Fibroblast of skin of right quadriceps (primary cell): ENCODE results near the gene RNF145.
A peak's percentile ranks its signal among the peaks of the same experiment; 100 is the strongest.
"Not testable (repeated sequence)": the region's sequence is repeated elsewhere in the genome, so short reads cannot be mapped to it uniquely, and the experiment has no call there.

ENCODE experiments used
- DNase-seq: peaks from one replicate; pipeline ENCODE4 v3.0.0-alpha.2; 2013

The RNF145 gene, protein sequence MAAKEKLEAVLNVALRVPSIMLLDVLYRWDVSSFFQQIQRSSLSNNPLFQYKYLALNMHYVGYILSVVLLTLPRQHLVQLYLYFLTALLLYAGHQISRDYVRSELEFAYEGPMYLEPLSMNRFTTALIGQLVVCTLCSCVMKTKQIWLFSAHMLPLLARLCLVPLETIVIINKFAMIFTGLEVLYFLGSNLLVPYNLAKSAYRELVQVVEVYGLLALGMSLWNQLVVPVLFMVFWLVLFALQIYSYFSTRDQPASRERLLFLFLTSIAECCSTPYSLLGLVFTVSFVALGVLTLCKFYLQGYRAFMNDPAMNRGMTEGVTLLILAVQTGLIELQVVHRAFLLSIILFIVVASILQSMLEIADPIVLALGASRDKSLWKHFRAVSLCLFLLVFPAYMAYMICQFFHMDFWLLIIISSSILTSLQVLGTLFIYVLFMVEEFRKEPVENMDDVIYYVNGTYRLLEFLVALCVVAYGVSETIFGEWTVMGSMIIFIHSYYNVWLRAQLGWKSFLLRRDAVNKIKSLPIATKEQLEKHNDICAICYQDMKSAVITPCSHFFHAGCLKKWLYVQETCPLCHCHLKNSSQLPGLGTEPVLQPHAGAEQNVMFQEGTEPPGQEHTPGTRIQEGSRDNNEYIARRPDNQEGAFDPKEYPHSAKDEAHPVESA

DNA sequence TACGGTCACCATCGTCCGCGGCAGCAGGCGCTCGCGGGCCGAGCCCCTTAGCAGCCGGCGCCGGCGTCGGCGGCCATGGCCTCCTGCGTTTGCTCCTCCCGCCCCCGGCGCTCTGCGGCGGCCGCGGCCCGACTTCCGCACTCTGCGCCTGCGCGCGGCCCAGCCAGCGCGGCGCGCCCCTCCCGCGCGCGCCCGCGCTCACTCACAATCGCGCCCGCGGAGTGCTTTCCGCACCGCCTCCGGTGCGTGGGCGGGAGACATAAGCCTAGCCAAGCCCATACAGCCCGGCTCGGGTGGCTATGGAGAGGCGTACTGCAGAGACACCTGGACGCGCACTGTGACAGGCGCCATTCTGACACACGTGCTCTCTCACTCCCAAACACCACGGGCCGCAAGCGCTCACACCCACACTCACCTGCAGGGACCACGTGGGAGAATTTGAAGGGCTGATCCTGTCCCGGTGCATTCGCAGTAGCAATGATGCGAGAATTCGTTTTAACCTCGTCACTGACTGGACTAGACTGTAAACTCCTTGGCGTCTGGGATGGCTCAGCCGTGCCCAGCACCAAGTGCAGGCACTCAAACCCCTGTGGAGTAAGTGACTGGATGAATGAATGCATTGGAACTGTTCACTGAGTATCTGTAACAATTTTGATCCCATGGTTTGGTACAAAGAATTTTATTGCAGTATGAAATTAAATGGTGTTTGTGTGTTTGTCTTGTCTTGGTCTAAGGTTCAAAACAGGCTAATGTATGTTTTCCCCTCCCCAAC lies at the start of gene RNF145:
Gene RNF145, minus strand, starts transcription at position 116 of the 772 bp plus-strand sequence. CDS start 5,936 bp downstream, outside the sequence.
- DNase-seq: peak; percentile 82

DNA sequence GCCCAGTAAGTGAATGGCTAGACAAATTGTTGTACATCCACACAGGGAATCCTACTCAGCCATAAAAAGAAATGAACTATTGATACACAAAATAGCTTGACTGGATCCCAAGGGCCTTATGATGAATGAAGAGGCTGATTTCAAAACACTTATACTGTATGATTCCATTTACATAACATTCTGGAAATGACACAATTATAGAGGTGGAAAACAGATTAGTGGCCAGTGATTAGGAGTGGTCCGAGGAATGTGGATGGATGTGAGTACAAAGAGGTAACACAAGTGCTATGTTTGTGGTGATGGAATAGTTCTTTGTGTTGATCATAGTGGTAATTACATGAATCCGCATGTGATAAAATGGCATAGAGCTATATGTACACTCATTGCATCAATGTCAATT lies 49.0 kb upstream of the RNF145 start:
- DNase-seq: no peak

DNA sequence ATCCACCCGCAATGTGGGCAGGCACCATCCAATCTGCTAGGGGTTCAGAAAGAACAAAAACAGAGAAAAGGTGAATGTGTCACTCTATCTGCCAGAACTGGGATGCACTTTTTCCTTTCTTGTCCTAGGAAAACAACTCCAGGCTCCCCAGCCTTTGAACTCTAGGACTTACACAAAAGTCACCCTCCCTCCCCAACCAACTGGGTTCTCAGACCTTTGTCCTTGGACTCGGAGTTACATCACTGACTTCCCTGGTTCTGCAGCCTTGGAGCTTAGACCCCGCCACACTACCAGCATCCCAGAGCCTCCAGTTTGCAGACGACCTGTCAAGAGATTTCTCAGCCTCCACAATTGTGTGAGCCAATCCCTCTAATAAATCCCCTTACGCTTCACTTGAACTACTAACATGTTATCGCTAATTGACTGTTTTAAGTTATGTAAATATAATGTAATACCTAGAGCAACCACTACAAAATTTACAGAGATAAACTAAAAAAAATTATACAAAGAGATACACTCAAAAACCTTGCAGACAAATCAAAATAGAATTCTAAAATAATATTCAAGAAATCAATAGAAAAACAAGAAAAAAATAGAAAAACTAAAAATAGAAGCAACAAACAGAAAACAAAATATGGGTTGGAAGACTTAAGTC lies 48.4 kb upstream of the RNF145 start:
- DNase-seq: no peak

DNA sequence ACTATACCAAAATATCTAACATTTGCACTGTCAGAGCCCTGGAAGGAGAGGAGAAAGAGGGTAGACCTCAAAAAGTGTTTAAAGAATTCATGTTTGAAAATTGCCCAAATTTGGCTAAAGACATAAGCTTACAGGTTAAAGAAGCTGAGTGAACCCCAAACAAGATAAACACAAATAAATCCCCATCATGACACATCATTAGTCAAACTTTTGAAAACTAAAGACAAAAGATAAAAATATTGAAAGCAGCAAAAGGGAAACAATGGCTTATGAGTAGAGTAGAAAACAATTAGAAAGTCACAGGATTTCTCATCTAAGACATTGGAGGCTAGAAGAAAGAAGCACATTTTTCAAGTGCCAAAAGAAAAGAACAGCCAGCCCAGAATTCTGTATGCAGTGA lies 47.7 kb upstream of the RNF145 start:
- DNase-seq: no peak

DNA sequence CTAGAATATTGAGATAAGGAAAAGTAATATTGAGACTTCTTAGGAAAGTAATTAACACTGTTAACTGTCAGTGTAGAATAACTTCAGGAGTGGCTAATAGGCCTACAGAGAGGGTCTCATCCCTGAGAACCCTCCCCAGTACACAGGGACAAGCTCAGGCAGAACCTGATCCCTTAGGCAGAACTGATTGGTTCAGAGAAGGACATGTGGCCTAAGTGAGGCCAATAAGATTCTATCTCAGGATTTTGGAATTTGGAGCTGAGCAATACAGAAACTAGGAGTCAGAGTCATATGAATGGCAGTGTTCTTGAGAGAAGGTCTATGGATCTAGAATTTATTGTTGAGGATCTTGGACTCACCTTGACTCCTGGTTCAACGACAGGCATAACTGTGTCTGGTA lies 42.8 kb upstream of the RNF145 start:
- no peak for DNase-seq

DNA sequence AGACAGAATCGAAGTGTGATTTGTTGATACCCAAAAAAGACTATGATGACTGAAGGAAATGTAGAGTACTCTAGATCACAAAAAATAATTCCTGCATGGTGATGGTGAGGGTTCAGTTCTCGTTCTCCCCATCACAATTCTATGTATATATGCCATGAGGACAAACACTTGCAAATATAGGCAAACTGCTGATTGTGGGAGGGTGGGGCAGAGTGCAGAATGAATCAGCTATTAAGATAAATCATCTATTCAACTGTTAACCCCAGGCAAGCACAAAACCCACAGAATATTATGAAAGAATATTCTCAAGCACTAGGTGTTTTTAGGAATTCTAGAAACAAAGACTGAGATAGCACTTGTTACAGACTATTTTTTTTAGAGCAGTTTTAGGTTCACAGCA lies 39.8 kb upstream of the RNF145 start:
- DNase-seq: no peak

DNA sequence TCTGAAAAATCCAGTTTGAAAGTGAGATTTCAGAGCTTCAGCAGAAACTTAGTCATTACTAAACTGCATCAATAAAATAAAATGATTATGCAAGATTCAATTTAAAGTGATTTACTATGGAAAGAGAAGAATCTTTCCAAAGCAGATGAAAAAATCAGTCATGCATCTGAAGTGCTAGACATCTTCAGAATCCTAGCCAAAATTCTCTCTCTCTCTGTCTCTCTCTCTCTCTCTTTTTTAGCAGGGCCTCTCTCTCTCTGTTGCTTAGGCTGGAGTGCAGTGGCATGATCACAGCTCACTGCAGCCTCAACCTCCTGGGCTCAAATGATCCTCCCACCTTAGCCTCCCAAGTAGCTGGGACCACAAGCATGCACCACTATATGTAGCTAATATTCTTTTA lies 35.5 kb upstream of the RNF145 start:
- no peak for DNase-seq

DNA sequence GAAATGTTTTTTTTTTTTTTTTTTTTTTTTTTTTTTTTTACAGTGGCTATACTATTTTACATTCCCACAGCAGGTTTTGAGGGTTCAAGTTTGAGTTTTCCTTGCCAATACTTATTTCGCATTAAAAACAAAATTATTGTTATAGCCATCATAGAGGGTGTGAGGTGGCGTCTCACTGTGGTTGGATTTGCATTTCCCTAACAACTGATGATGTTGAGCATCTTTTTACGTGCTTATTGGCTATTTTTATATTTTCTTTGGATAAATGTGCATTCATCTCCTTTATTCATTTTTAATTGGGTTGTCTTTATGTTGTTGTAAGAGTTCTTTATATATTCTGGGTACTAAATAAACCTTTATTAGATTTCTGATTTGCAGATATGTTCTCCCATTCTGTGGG lies 34.8 kb upstream of the RNF145 start:
- DNase-seq: no peak

DNA sequence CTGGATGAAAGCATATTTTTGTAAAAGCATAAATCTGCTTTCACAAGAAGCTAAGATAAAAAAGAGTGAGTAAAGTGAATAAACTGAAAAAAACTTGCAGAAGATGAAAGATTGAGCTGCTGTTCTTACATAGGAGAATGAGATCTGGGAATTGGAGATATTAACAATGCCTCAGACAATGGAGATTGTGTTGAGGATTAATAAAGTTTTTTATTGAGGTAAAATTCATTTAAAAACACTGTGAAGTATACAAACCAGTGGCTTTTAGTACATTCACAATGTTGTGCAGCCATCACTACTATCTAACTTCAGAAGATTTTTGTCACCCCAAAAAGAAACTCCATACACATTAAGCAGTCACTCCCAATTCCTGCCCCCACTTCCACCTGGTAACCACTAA lies 34.0 kb upstream of the RNF145 start:
- DNase-seq: no peak

DNA sequence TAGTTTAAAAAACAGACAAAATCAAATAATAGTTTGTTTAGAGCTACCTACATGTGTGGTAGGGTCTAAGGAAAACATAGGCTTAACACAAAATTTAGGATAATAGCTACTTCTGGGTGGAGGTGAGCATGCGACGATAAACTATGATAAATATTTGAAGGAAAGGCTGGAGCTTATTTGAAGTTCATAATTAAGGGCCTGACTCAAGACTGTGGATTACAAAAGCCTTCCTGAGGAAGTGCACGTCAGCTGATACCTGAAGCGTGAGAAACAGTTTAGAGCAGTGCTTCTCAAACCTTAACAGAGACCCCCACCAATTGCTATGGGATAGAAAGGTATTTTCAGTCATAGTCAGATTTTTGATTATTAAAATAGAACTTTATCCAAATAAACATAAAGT lies 33.3 kb upstream of the RNF145 start:
- no peak for DNase-seq

DNA sequence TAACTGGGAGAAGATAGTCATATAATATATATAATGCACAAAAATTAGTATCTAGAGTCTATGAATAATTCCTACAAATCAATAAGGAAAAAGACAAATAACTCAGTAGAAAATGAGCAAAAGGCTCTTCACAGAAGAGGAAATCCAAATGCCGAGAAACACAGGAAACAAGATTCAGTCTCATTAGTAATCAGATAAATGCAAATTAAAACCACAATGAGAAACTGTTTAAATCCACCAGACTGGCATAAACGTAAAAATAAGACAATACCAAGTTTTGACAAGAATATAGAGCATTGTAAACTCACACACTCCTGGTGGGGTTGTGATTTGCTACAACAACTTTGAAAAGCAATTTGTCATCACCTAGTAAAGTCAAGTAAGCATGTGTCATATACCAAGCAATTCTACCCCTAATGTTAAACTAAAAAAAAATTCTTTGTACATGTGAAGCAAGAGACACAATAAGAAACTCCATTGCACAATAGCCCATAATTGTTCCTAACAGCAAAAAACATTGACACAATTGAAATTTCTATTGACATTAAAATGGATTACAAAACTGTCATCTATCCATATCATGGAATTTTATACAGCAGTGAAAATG lies 32.7 kb upstream of the RNF145 start:
- no peak for DNase-seq

DNA sequence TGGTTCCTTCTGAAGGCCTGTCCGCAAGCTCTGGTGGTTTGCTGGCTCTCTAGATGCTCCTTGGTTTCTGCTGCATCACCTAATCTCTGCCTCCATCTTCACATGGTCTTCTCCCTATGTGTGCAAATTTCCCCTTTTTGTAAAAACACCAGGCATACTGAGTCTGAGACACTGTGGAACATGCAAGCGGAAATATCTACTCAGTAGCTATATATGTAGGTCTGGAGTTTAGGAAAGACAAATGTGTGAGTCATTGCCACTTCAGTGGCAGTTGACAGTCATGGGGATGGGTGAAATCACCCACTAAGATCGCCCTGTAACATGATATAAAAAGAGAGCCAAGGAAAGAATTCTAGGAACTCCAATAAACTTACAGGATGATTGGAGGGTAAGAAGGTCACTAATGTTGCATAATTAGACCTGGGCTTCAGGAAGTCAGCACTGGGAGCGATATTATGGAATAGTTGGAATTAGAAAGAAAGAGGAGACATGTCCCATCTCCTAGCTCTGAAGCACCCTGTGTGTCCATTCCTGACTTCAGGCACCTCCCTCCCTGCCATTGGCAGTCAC lies 31.0 kb upstream of the RNF145 start:
- peak; percentile 74 for DNase-seq

DNA sequence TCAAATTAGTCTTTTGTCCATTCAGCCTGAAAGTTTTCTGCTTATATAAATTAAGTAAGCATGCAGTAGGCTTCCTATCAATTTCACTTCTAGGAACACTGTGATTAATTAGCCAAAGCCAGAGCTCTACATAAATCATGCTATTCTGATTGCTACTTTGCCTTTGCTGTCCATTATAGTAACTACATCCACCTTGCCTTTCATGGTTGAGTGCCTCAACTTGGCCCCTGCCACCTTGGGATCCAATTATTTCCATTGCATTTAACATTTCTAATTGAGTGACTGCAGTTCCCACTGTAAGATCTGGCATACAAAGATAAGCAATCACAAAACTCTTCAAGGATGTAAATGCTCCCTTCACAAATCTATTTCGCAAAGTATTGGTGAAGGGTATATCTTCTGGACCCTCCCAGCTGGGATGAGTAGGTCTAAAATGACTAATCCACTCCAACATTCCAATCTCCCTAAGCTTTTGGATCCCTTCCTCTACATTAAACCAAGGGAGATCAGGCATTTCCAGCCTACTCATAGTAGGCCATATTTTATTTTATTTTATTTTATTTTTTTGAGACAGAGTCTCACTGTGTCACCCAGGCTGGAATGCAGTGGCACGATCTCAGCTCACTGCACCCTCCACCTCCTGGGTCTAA lies 26.6 kb upstream of the RNF145 start:
- DNase-seq: peak; percentile 44

DNA sequence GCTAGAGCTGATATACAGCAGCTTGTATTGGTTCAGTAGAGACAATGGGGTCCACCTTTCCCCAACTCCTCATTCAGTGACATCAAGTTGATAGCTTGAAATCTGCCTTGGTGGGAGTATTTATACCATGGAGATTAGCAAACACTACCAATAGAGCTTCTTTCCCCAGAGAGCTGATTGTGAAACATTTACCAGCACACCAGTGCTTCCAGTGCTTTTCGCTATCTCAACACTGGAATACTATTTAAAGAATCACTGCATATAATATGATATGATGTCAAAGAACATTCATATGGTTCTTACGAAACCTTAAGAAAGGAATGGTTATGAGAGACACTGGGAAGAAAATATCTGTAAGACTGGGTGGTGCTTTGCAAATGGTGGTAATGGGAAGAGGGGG lies 21.8 kb upstream of the RNF145 start:
- DNase-seq: no peak

DNA sequence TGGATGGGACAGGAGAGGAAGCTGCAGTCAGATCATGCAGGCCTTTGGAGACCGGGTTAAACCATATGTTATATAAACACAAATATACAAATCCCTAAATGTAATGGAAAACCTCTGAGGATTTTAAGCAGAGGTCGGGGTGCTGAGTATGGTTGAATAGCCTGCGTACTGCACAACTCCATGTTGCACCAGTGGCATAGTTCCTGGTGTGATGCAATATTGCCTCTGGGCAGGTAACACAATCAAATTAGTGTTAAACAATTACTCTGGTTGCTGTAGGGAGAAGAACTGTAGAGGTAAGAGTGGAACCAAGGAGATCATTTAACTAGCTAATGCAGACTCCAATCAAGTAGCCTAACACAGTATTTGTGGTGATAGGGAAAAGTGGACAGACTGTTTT lies 21.3 kb upstream of the RNF145 start:
- no peak for DNase-seq

DNA sequence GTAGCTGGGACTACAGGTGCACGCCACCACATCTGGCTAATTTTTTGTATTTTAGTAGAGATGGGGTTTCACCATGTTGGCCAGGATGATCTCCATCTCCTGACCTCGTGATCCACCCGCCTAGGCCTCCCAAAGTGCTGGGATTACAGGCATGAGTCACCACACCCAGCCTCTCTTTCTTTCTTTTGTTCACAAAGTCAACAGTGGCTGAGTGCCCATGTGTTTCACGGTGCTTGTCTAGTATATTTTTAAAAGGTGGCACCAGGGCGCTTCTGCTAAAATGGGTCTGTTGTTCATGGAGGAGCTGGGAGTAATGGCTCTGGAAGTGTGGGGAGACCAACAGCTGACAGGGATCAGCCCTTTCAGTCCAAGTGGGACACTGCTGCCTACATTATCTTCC lies 18.7 kb upstream of the RNF145 start:
- not testable (repeated sequence) for DNase-seq

DNA sequence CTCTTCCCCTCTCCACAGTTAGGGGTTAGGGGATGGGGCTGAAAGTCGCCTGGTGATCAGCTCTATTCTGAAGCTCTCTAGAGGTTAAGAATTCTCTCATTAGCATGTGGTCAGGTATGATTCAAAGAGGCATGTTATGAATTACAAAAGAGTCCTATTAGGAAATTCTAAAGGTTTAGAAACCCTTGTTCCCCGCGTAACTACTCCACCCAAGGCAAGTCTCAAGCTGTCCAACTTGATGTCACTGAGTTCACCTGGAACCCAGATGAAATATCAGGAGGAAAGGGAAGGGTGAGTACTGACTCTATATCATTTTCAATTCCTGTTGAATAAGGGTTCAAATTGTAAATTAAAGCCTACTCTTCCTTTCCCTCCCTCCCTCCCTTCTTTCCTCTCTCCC lies 18.1 kb upstream of the RNF145 start:
- no peak for DNase-seq

DNA sequence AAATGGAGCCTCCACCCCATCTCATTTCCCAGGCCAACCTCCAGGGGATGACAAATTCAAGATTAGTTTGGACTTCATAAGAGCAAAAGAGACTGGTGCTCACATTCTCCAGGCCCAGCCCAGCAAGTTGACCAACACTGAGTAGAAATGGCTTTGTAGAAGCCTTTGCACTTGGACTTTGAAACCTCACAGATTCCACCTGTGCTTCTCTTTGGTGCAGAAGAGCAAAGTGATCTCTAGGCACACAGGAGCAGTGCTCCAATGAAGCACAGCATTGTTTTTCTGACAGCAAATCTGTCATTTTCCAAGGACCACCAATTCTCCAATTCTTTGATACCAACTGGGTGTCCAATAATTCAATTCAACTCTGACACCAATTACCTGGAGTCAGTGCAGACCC lies 17.1 kb upstream of the RNF145 start:
- no peak for DNase-seq

DNA sequence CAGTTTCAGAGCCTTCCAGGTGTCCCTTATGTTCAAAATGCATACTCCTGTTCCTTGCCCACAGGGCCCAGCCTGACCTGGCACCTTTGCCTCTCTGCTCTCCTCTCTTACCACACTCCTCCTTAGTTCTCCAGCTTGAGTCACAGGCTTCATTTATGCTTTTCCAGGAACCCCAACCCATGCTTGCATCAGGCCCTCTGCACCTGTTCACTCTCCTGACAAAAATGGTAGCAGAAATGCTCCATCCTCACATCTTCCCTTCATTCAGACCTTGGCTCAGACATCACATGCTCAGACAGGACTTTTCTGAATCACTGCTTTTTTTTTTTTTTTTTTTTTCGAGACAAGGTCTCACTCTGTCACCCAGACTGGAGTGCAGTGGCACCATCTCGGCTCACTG lies 15.1 kb upstream of the RNF145 start:
- no peak for DNase-seq

DNA sequence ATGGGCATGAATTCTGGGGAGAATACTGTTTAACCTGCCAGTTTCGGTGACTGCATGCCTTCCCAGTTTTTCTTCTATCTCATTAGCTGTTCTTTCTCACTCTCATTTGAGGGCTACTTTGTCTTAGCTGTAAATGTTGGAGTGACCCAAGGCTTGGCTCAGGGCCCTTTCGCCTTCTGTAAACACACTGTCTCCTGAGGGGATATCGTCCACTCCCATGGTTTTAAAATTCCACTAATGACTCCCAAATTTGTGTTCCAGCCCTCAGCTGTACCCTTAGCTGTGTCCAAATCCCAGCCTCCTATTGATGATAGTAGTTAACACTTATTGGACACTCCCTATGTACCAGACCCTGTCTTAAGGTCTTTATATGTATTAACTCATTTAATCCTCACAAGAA lies 14.1 kb upstream of the RNF145 start:
- no peak for DNase-seq

DNA sequence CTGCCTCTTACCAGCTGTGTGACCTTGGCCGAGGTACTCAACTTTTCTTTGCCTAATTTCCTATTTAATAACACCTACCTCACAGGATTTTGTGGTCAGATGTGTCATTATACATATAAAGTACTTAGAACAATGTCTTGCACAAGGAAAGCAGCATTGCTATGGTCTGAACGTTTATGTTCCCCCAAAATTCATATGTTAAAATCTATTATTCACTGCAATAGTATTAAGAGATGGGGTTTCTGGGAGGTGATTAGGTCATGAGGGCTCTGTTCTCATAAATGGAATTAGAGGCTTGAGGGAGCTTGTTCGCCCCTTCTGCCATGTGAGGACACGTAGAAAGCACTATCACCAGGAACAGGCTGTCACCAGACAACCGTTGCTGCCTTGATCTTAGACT lies 10.9 kb upstream of the RNF145 start:
- no peak for DNase-seq

DNA sequence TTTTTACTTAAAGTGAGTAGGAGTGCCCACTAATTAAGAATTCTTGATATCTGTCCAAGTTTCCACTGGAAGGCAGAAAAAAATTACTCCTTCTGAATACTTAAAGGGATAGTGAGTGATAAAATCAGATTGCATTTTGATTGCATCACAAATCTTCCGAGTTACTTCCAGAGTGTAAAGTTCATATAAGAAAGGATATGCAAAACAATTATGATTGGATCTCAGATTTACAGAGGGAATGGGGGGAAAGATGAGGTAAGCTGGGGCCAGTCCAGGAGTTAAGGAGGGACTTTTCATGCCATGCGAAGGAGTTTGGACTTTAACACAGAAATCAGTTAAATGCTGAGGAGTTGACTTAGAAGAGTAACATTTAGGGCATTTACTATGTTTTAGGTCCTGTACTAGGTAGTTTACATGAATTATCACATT lies 9.3 kb upstream of the RNF145 start:
- DNase-seq: peak; percentile 78
